GM12892 (cell line): ENCODE results near the gene SFTPA2.

ENCODE experiments used
- POLR2A ChIP-seq: IDR thresholded peaks from 2 replicates; pipeline ENCODE4 v1.6.1; 2011; ENCODE audit warnings: low read depth, low read length, control low read depth
- POLR2AphosphoS5 ChIP-seq: IDR thresholded peaks from 2 replicates; pipeline ENCODE4 v1.6.1; 2011; ENCODE audit warnings: low read depth, low read length, control low read depth
- TAF1 ChIP-seq: IDR thresholded peaks from 2 replicates; pipeline ENCODE4 v1.6.1; 2011; ENCODE audit warnings: low read depth, mild to moderate bottlenecking, control low read depth, low read length, borderline replicate concordance

DNA sequence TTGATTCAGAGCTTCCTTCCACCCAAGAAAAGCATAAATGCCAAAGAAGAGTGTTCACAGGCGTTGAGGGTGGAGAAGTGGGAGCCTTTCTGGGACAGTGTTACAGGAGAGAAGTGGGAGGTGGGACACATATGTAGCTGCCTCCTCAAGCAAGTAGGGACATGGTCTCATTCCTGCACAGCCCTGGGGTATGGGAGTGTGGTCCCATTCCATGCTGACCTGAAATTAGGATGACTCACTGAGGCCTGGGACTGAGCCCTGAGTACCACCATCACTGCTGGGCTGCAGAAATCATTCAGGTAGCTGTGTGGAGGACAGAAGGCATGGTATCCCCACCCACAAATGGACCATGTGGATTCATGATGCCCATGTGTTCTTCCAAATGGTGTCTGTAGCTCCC is 33.2 kb upstream of the SFTPA2 start:
- TF ChIP-seq POLR2A (no peak), POLR2AphosphoS5 (no peak), TAF1 (no peak)
